Measurements from ENCODE around the gene RFWD3.

The RFWD3 gene

DNA sequence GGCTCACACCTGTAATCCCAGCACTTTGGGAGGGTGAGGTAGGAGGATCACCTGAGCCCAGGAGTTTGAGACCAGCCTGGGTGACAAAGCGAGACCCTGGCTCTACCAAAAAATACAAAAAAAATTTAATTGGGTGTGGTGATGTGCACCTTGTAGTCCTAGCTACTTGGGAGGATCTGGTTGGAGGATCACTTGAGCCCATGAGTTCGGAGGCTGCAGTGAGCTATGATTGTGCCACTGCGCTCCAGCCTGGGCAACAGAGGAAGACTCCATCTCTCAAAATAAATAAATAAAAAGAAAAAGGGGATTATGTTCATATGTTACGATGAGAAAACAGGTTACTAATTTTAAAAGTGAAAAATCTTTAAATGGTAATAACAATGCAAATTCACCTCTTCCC, 33.0 kb upstream of the RFWD3 start:
- H3K9me3 ChIP-seq (ENCODE audit: control insufficient read depth, low read length), result no peaks in the 10 kb centered on the region
- TF ChIP-seq, protein P1, sequence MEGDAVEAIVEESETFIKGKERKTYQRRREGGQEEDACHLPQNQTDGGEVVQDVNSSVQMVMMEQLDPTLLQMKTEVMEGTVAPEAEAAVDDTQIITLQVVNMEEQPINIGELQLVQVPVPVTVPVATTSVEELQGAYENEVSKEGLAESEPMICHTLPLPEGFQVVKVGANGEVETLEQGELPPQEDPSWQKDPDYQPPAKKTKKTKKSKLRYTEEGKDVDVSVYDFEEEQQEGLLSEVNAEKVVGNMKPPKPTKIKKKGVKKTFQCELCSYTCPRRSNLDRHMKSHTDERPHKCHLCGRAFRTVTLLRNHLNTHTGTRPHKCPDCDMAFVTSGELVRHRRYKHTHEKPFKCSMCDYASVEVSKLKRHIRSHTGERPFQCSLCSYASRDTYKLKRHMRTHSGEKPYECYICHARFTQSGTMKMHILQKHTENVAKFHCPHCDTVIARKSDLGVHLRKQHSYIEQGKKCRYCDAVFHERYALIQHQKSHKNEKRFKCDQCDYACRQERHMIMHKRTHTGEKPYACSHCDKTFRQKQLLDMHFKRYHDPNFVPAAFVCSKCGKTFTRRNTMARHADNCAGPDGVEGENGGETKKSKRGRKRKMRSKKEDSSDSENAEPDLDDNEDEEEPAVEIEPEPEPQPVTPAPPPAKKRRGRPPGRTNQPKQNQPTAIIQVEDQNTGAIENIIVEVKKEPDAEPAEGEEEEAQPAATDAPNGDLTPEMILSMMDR (IDR thresholded peaks at IDR 0.05), result no peak
- no peaks in the 10 kb centered on the region for H3K79me2 ChIP-seq
- no peak overlapping the region for H3K4me2 ChIP-seq (ENCODE audit: low read length)
- H3K36me3 ChIP-seq (ENCODE audit: control insufficient read depth, insufficient read depth, low read length), result no peaks in the 10 kb centered on the region
- no peak overlapping the region for H3K27ac ChIP-seq
- H2AFZ ChIP-seq, result no peak overlapping the region
- no peak overlapping the region for H3K9ac ChIP-seq
- no peaks in the 10 kb centered on the region for H3K27me3 ChIP-seq (ENCODE audit: control insufficient read depth, insufficient read depth, low read length)
- H3K4me1 ChIP-seq, result no peaks in the 10 kb centered on the region
- H3K4me3 ChIP-seq (ENCODE audit: low read depth, low read length), result peak overlapping the region; percentile 59

DNA sequence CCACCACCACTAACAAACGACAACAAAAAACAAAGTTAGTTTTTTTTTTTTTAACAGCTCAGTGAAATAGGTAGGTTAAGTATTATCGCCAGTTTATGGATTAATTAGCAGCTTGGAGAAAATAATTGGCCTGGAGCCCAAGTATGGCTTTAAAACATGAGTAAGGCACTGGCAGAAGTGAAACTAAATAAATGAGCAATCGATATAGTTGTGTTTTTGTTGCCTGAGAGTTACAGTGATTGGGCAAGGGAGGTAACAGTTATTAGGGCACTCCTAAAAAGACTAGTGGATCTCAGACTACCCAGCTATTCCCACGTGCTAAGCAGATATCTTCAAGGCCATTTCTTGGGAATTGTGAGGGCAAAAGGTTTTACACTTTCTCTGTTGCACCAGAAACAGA, 31.5 kb upstream of the RFWD3 start:
- TF ChIP-seq, protein P1 (IDR thresholded peaks at IDR 0.05), result no peak
- Histone ChIP-seq H3K4me3 (ENCODE audit: low read depth, low read length) (no peak overlapping the region), H2AFZ (no peak overlapping the region), H3K27ac (no peak overlapping the region), H3K4me2 (ENCODE audit: low read length) (no peak overlapping the region), H3K36me3 (ENCODE audit: control insufficient read depth, insufficient read depth, low read length) (no peaks in the 10 kb centered on the region), H3K9me3 (ENCODE audit: control insufficient read depth, low read length) (no peaks in the 10 kb centered on the region), H3K9ac (no peak overlapping the region), H3K4me1 (no peaks in the 10 kb centered on the region), H3K79me2 (no peaks in the 10 kb centered on the region), H3K27me3 (ENCODE audit: control insufficient read depth, insufficient read depth, low read length) (no peaks in the 10 kb centered on the region)

DNA sequence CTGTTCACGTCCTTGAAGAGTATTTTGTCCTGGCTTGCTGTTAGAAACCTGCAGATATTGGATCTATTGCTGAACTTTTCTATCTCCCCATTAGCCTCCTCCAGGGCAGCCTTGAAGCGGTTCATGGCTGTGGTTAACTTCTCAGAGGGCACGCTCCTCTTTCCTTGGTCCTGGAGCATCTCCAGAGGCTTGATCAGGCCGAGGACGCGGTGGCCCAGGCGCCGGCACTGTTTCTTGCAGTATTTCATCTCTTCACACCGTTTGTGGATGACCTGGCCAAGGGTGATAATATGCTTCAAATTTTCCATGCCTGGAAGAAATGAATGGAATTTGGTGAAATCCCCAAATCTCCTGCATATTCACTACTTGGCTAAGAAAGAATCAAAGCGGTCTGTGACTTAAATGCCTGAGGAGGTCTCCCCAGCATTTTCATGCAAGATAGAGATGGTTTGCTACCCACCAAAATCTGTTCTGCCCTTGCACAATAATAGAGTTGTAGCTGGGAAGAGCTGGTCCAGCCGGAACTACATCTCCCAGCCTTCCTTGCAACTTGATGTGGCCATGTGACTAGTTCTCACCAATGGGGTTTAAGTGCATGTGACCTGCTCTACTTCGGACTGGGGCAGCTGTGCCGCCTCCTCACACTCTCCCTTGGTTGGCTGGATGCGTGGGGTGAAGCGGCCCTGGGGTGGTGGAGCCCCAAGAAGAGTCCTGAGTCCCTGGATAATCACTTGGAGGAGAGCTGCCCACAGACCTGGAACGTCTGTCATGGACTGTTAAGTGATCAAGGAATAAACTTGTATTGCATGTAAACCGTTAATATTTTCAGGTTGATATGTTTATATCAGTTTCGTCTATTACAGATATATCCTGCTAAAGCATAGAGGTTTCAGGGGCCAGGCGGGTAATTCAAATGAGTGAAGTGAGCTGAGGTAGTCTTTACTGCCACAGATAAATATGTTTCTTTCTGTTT, 29.1 kb upstream of the RFWD3 start:
- Histone ChIP-seq H3K4me2 (ENCODE audit: low read length) (peak overlapping the region; percentile 52), H2AFZ (peak overlapping the region; percentile 77), H3K79me2 (no peaks in the 10 kb centered on the region), H3K4me1 (no peaks in the 10 kb centered on the region), H3K27ac (no peak overlapping the region), H3K36me3 (ENCODE audit: control insufficient read depth, insufficient read depth, low read length) (no peaks in the 10 kb centered on the region), H3K9me3 (ENCODE audit: control insufficient read depth, low read length) (no peaks in the 10 kb centered on the region), H3K9ac (no peak overlapping the region), H3K27me3 (ENCODE audit: control insufficient read depth, insufficient read depth, low read length) (no peaks in the 10 kb centered on the region), H3K4me3 (ENCODE audit: low read depth, low read length) (no peak overlapping the region)
- TF ChIP-seq, protein P1 (IDR thresholded peaks at IDR 0.05), result no peak

DNA sequence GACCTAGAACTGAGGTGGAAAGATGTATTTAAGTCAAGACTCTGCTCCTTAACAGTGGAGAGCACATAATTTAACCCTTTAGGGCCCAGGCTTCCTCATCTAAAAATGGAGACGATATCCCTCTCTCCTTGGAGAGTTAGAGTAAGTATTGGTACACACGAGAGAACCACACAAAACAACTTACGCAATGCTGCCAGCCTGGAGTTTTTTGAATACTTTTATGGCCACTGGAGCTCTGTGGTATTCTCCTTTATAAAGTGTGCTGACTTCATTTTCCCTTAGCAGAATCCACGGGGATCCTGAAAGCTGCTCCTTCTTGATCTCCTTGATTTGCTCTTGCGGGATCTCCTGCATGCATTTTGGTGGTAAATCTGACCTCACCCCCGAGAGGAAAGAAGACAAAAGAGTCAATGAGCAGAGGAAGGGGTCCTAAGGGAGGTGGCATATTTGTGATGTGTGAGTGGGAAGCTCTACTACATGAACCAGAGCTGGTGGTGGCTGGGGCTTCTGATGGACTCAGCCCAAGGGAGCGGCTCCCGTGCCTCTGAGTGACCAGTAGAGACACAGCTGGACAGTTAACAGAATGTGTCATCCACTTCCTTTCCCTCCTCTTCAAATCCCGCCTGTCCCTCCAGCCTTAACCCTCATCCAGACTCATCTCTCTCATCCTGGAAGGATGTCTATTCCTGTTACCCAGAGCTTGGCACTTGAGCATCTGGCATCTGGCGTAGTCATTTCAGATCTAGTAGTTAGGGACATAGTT, 24.6 kb upstream of the RFWD3 start:
- H3K4me3 ChIP-seq (ENCODE audit: low read depth, low read length), result no peak overlapping the region
- no peaks in the 10 kb centered on the region for H3K4me1 ChIP-seq
- no peak overlapping the region for H3K27ac ChIP-seq
- no peaks in the 10 kb centered on the region for H3K79me2 ChIP-seq
- no peak overlapping the region for H2AFZ ChIP-seq
- H3K9ac ChIP-seq, result no peak overlapping the region
- H3K36me3 ChIP-seq (ENCODE audit: control insufficient read depth, insufficient read depth, low read length), result no peaks in the 10 kb centered on the region
- no peaks in the 10 kb centered on the region for H3K27me3 ChIP-seq (ENCODE audit: control insufficient read depth, insufficient read depth, low read length)
- TF ChIP-seq, protein P1 (IDR thresholded peaks at IDR 0.05), result no peak
- H3K9me3 ChIP-seq (ENCODE audit: control insufficient read depth, low read length), result no peaks in the 10 kb centered on the region
- no peak overlapping the region for H3K4me2 ChIP-seq (ENCODE audit: low read length)
